GM19240 (cell line): ENCODE data around the gene FBXL17.

Experiments
- DNase-seq: peaks from one replicate; pipeline ENCODE4 v3.0.0; 2011; ENCODE audit warnings: low spot score; ENCODE audit not compliant: insufficient read length

The FBXL17 gene

GRCh38 chr5:108373426-108373825 is 8.5 kb downstream of the FBXL17 start:
- no peak for DNase-seq

DNA sequence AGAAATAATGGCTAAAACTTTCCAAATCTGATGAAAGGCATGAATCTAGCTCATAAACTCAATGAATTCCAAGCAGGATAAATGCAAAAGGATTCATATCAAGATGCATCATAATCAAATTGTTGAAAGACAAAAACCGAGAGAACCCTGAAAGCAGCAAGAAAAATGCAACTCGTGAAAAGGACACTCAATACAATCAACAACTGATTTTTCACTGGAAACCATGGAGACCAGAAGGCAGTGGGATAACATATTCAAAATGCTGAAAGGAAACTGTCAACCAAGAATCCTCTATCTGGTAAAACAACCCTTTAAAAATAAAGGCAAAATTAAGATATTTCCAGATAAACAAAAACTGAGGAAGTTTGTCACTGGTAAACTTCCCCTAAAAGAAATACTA is 9.5 kb downstream of the FBXL17 start:
- DNase-seq: no peak

GRCh38 chr5:108371263-108371662 is 10.6 kb downstream of the FBXL17 start:
- no peak for DNase-seq

DNA sequence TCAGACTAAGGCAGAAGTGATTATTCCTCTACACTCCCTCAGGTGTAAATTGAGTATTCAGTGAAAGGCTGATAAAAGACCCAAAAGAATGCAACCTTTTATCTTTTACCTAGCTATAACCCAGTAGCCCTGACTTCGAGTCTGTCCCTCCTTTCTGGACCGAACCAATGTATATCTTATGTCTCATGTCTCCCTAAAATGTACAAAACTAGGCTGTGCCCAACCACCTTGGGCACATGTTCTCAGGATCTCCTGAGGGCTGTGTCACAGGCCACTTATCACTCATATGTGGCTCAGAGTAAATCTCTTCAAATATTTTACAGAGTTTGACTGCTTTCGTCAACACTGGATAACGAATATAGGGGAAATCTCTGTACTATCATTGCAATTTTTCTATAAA is 12.7 kb downstream of the FBXL17 start:
- no peak for DNase-seq

DNA sequence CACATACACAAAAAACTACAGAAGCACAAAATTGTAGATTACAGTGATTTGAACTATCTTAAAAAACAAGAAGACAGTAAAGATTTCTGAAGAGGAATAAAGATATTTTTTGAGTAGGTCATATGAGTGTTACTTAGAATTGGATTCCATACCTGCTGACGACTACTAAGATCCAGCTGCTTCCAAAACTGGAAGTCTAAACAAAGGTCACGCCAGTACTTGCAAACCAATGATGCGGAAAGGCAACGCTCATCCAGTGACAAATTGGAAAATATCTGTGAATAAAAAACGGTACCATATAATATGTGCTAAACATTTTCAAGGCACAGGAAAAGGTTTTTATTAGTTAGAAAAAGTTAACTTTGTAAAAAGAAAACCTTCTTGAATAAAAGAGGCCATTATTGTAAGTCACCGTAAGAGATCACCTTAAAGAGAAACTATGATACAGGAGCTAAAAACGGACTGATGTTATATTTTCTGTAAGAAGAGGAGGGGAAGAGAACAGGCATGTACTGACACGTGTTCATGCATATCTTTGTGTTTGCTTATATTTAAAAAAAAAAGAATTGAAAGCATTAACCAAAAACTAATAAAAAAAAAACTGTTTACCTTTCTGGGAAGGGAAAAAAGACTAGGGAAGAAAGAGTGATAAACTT is 14.1 kb downstream of the FBXL17 start:
- DNase-seq: no peak

- no peak for DNase-seq
Measured at GRCh38 chr5:108366500-108366899, 15.4 kb downstream of the FBXL17 start.

- DNase-seq: no peak
Measured at GRCh38 chr5:108361771-108362170, 20.1 kb downstream of the FBXL17 start.

- no peak for DNase-seq
Measured at GRCh38 chr5:108361239-108361638, 20.7 kb downstream of the FBXL17 start.

- DNase-seq: no peak
Measured at GRCh38 chr5:108360280-108360679, 21.6 kb downstream of the FBXL17 start.

DNA sequence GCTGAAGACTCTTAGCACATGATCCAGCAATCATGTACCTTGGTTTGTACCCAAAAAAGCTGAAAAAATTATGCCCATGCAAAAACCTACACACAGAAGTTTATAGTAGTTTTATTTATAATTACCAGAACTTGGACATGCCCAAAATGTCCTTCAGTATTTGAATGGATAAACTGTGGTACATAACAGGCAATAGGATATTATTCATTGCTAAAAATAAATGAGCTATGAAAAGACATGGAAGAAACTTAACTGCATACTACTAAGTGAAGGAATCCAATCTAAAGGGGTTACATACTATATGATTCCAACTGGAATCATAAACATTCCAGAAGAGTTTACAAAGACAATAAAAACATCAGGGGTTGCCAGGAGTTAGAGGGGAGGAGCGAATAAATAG is 25.6 kb downstream of the FBXL17 start:
- no peak for DNase-seq

GRCh38 chr5:108353087-108353486 is 28.8 kb downstream of the FBXL17 start:
- no peak for DNase-seq

- DNase-seq: no peak
Measured at GRCh38 chr5:108345541-108346171, 36.2 kb downstream of the FBXL17 start.

GRCh38 chr5:108344103-108344822 is 37.6 kb downstream of the FBXL17 start:
- no peak for DNase-seq

GRCh38 chr5:108341866-108342265 is 40.0 kb downstream of the FBXL17 start:
- DNase-seq: no peak

GRCh38 chr5:108340131-108340530 is 41.8 kb downstream of the FBXL17 start:
- no peak for DNase-seq

DNA sequence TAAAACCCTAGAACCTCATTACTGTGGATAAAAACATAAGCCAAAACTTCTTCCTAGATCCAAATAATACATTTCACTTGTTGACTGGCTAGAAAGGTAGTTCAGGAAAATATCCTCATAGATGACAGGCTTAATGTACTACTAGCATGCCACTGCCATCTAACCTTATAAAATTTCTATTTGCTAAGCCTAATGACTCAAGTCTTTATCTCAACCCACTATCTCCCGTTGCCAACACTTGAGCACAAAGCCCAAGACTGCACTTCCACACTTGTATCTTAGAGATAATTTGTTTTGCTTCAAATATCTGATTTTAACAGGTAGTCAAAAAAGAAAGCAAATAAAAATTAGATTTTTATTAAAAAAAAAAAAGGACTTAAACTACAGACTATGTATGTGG is 42.7 kb downstream of the FBXL17 start:
- DNase-seq: no peak

GRCh38 chr5:108334225-108334624 is 47.7 kb downstream of the FBXL17 start:
- no peak for DNase-seq

GRCh38 chr5:108326982-108327381 is 54.9 kb downstream of the FBXL17 start:
- DNase-seq: no peak

GRCh38 chr5:108324886-108325285 is 57.0 kb downstream of the FBXL17 start:
- no peak for DNase-seq

DNA sequence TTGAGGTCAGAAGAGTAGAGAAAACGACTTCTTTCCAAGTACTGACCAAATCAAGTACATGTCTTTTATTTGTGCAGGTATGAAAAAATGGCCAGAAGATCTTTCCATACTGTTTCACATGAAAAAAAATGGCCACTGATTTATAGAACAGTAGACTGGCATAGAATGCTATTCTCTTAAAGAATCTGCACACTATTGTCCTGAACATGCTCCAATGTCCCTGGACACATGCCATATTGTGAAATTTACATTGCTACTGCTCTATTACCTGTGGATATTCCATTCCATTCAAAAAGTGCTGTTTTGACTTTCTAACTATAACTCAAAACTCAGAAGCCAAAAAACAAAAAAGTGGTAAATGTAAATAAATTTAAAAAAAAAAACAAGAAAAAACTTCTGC is 60.6 kb downstream of the FBXL17 start:
- DNase-seq: no peak

DNA sequence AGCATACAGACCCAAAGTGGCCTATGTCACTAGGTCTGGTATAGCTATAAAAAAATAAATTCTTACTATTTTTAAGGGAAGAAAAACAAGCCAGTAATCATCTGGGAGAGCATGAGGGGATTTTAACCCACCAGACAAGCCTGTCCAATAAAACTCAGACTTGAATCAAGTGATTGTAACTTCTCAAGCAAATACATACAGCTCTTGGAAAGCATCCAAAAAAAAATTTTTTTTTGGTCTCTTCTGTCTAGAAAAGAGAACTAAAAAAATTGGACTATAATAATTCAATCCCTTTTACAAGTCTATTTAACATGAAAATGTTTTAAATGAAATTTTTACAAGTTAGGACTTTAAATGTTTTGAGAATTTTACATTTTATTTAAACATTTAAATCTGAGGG is 61.7 kb downstream of the FBXL17 start:
- DNase-seq: no peak

DNA sequence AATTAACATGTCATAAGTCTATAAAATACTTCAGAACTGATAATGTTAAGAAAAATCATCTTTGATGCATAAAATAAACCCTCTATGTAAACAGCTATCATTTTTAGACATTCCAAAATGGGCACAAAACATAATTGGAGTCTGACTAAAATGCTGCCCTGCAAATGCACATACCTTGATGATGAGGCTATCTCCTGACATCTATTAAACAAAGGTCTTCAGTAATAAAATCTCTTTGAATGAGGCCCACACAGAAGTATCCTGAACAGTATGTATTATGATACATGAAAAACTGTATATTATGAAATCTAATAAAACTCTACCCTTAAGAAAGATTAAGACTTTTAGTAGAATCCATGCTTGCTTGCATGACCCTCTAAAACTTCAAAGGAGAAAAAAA is 66.1 kb downstream of the FBXL17 start:
- DNase-seq: no peak

GRCh38 chr5:108312258-108312657 is 69.6 kb downstream of the FBXL17 start:
- DNase-seq: no peak
